H1 (cell line): Measurements from ENCODE around the gene DDT. TPM values are rescaled to one million over a fixed set of nuclear protein-coding genes. Genes with fewer than 3 reads are reported as not detected.
"Not testable (repeated sequence)": the region's sequence is repeated elsewhere in the genome, so short reads cannot be mapped to it uniquely, and the experiment has no call there.

ENCODE experiments used
- CTCF ChIA-PET: fragments of 300-600 bp; sonication (Branson Sonifier 250); formaldehyde crosslinking; loops from one replicate; lab custom pipeline; 2021; ENCODE audit not compliant: partially characterized antibody; lab: Charles Lee
- POLR2A ChIA-PET: fragments of 300-600 bp; sonication (Branson Sonifier 250); formaldehyde crosslinking; loops from one replicate; lab custom pipeline; 2021; ENCODE audit warnings: inconsistent platforms; ENCODE audit not compliant: partially characterized antibody; lab: Charles Lee
- DNase-seq, 2 experiments: peaks; one replicate each; pipeline versions ENCODE4 v3.0.0 to v3.0.0-alpha.2; 2010 to 2022; ENCODE audit warnings: low spot score in 2 of 2, low read depth in 1 of 2, mixed read lengths in 1 of 2
- FAIRE-seq: peaks from 2 replicates; lab custom pipeline; 2011; peaks lifted over from hg19 to GRCh38; lab: Jason Lieb, UNC
- H2AFZ ChIP-seq: 2 replicates; pipeline ENCODE4 v1.8.1; 2012; ENCODE audit warnings: low read length, inconsistent platforms
- H2AK5ac ChIP-seq: 2 replicates; pipeline ENCODE4 v1.6.1; 2013; ENCODE audit warnings: low read depth, low read length
- H2BK120ac ChIP-seq: replicated peaks from 2 replicates; pipeline ENCODE3; 2013; ENCODE audit warnings: low read depth, low read length, inconsistent platforms
- H2BK12ac ChIP-seq: 2 replicates; pipeline ENCODE4 v1.6.1; 2013; ENCODE audit warnings: low read depth, low read length
- H2BK15ac ChIP-seq: 2 replicates; pipeline ENCODE4 v1.6.1; 2013; ENCODE audit warnings: low read length
- H2BK20ac ChIP-seq: 2 replicates; pipeline ENCODE4 v1.6.1; 2013; ENCODE audit warnings: low read length
- H2BK5ac ChIP-seq: 2 replicates; pipeline ENCODE4 v1.6.1; 2013; ENCODE audit warnings: low read depth, low read length
- H3K14ac ChIP-seq: 2 replicates; pipeline ENCODE4 v1.6.1; 2013; ENCODE audit warnings: inconsistent platforms; ENCODE audit not compliant: insufficient read length
- H3K18ac ChIP-seq: 2 replicates; pipeline ENCODE4 v1.6.1; 2013; ENCODE audit warnings: low read length; ENCODE audit errors: extremely low read depth
- H3K23ac ChIP-seq: 2 replicates; pipeline ENCODE4 v1.6.1; 2013; ENCODE audit warnings: inconsistent platforms; ENCODE audit not compliant: insufficient read length
- H3K23me2 ChIP-seq: 2 replicates; pipeline ENCODE4 v1.6.1; 2013; ENCODE audit warnings: low read depth, low read length
- H3K27ac ChIP-seq: 2 replicates; pipeline ENCODE4 v1.6.1; 2011; ENCODE audit warnings: low read depth, low read length, inconsistent platforms
- H3K27me3 ChIP-seq, 4 experiments: replicated peaks in 1 of 4; 1 replicate in 1 of 4; 2 replicates in 3 of 4; pipeline versions ENCODE4 v1.6.1 to v1.8.1; 2011 to 2013; ENCODE audit warnings: low read length in 3 of 4, mild to moderate bottlenecking in 3 of 4, inconsistent platforms in 2 of 4, mixed read lengths in 2 of 4, moderate library complexity in 1 of 4; ENCODE audit not compliant: control insufficient read depth in 3 of 4, insufficient read depth in 3 of 4; ENCODE audit errors: extremely low read depth in 1 of 4
- H3K36me3 ChIP-seq, 4 experiments: 2 replicates each; pipeline versions ENCODE4 v1.6.1 to v1.8.1; 2011 to 2013; ENCODE audit warnings: mild to moderate bottlenecking in 4 of 4, low read length in 3 of 4, moderate library complexity in 2 of 4, control low read depth in 1 of 4, inconsistent platforms in 1 of 4; ENCODE audit not compliant: insufficient read depth in 4 of 4, control insufficient read depth in 2 of 4
- H3K4ac ChIP-seq: replicated peaks from 2 replicates; pipeline ENCODE3; 2013; ENCODE audit warnings: low read length, low read depth, mixed read lengths, inconsistent platforms; ENCODE audit not compliant: insufficient read length
- H3K4me1 ChIP-seq, 4 experiments: replicated peaks in 1 of 4; 1 replicate in 1 of 4; 2 replicates in 3 of 4; pipeline versions ENCODE4 v1.6.1 to v1.8.1; 2011 to 2013; ENCODE audit warnings: low read length in 3 of 4, inconsistent platforms in 2 of 4, mixed read lengths in 1 of 4; ENCODE audit not compliant: insufficient read depth in 4 of 4, control insufficient read depth in 3 of 4
- H3K4me2 ChIP-seq, 2 experiments: 2 replicates each; pipeline versions ENCODE4 v1.6.1 to v1.8.1; 2011 to 2013; ENCODE audit warnings: low read depth in 2 of 2, low read length in 2 of 2, control low read depth in 1 of 2, inconsistent platforms in 1 of 2, mild to moderate bottlenecking in 1 of 2; ENCODE audit not compliant: insufficient read depth in 1 of 2
- H3K4me3 ChIP-seq, 4 experiments: fragments of 200-600, 300-600 bp in 1 of 4; sonication (generic), shearing (Covaris generic), sonication (Bioruptor Twin) in 1 of 4; 2 replicates each; pipeline versions ENCODE4 v1.5.1 to v1.8.1; 2011 to 2016; ENCODE audit warnings: low read length in 4 of 4, low read depth in 3 of 4, control low read depth in 2 of 4, inconsistent platforms in 2 of 4, mild to moderate bottlenecking in 2 of 4, mixed read lengths in 1 of 4, moderate library complexity in 1 of 4; ENCODE audit not compliant: insufficient read depth in 2 of 4; ENCODE audit errors: extremely low read depth in 1 of 4
- H3K56ac ChIP-seq: replicated peaks from 2 replicates; pipeline ENCODE3; 2013; ENCODE audit warnings: low read depth, mild to moderate bottlenecking, mixed read lengths, low read length, inconsistent platforms; ENCODE audit not compliant: insufficient read length
- H3K79me1 ChIP-seq: 2 replicates; pipeline ENCODE4 v1.6.1; 2013; ENCODE audit warnings: low read depth, low read length, control low read depth
- H3K79me2 ChIP-seq, 2 experiments: 2 replicates each; pipeline versions ENCODE4 v1.6.1 to v1.8.1; 2012 to 2013; ENCODE audit warnings: low read length in 2 of 2, mild to moderate bottlenecking in 2 of 2, inconsistent platforms in 1 of 2; ENCODE audit not compliant: insufficient read depth in 2 of 2, control insufficient read depth in 1 of 2
- H3K9ac ChIP-seq, 4 experiments: replicated peaks in 1 of 4; 1 replicate in 1 of 4; 2 replicates in 3 of 4; pipeline versions ENCODE4 v1.6.1 to v1.8.1; 2011 to 2013; ENCODE audit warnings: low read depth in 3 of 4, low read length in 3 of 4, control low read depth in 2 of 4, mild to moderate bottlenecking in 2 of 4, moderate library complexity in 2 of 4, inconsistent platforms in 1 of 4; ENCODE audit errors: extremely low read depth in 1 of 4
- H3K9me3 ChIP-seq, 2 experiments: 2 replicates each; pipeline versions ENCODE4 v1.6.1 to v1.8.1; 2012 to 2013; ENCODE audit warnings: mild to moderate bottlenecking in 2 of 2, moderate library complexity in 2 of 2, control low read depth in 1 of 2, inconsistent platforms in 1 of 2, low read depth in 1 of 2, low read length in 1 of 2, mixed read lengths in 1 of 2; ENCODE audit not compliant: insufficient read depth in 2 of 2
- H4K20me1 ChIP-seq, 2 experiments: replicated peaks in 1 of 2; 2 replicates each; pipeline versions ENCODE3 to v1.8.1; 2011 to 2013; ENCODE audit warnings: inconsistent platforms in 2 of 2, low read length in 2 of 2, mild to moderate bottlenecking in 1 of 2; ENCODE audit not compliant: insufficient read depth in 2 of 2, control insufficient read depth in 1 of 2
- H4K5ac ChIP-seq: 2 replicates; pipeline ENCODE4 v1.6.1; 2013; ENCODE audit warnings: low read length, low read depth, mixed read lengths, inconsistent platforms; ENCODE audit not compliant: insufficient read length
- H4K8ac ChIP-seq: 2 replicates; pipeline ENCODE4 v1.8.0; 2013; ENCODE audit warnings: mild to moderate bottlenecking, moderate library complexity, low read length, inconsistent platforms; ENCODE audit not compliant: insufficient read depth; ENCODE audit errors: extremely low read depth
- H4K91ac ChIP-seq: replicated peaks from 2 replicates; pipeline ENCODE3; 2013; ENCODE audit warnings: low read length, mixed read lengths, inconsistent platforms; ENCODE audit not compliant: insufficient read length
- WGBS, 2 experiments: shearing (Covaris generic) in 1 of 2; methylation state at CpG; one replicate each; pipeline versions ENCODE4 v1.1.6 to v1.1.7; 2013 to 2015; ENCODE audit warnings: low lambda C conversion rate in 2 of 2, mixed read lengths in 2 of 2, inconsistent platforms in 1 of 2, low coverage in 1 of 2, missing lambda C conversion rate in 1 of 2; ENCODE audit not compliant: insufficient replicate concordance in 2 of 2, insufficient coverage in 1 of 2, insufficient read length in 1 of 2; ENCODE audit errors: extremely low coverage in 1 of 2, missing lambda C conversion rate in 1 of 2; 5-methylcytosine and 5-hydroxymethylcytosine counted together
- polyA plus RNA-seq, 7 experiments: library from polyadenylated mRNA; depleted of rRNA in 3 of 7; stranded (reverse) in 5 of 7; unstranded in 2 of 7; fragments of >200 nt in 5 of 7; fragments of 200-250 nt in 2 of 7; gene quantifications; 1 replicate in 5 of 7; 2 replicates in 1 of 7; 4 replicates in 1 of 7; pipeline versions ENCODE4 v1.2.1 to v1.2.3, GENCODE V29; 2011 to 2013; ENCODE audit warnings: missing spikeins in 2 of 7, mixed read lengths in 2 of 7
- total RNA-seq: library from RNA; stranded (reverse); fragmentation: NEBNext Ultra II Directional; extraction: Animal tissue kit (Norgen Biotek cat#: 25700); gene quantifications from 2 replicates; pipeline ENCODE4 v1.2.1, GENCODE V29; 2021

Gene DDT
- total and polyA plus RNA-seq, 2 of the 8 experiments (the other 6 are each of a cell fraction or from before 2014, with no cell fraction given): 106 to 341 TPM

DNA sequence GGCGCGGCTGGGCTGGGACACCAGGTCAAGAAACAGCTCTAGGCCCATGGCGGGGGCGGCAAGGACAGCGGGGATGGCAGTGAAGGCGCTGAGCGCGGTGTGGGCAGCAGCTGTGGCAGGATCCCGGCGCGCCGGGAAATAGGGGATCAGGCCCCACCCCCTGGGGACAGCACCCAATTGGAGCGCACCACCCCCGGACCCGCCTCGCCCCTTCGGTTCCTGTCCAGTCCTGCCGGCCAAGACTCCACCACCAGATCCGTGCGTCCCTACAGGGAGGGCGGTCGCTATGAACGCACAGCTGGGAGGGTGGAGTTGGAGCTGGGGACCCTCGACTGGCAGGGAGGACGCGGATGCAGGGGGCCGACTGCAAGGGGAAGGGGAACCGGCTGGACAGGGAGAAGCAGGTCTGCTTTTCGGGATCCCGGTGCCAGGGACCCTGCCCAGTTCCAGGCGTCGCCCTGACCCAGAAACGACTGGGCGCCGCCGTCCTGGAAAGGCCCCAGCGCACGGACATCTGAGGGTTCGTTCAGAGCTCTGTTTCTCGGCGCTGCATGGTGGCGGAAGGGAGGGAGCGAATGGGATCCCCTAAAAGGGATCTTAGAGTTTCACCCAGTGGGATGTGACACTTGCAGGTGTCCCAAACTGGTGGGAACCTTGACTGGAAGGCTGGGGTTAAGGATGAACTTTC, 13.0 kb downstream of the DDT start, which contains the start of gene GSTT2B:
GSTT2B (minus strand) TSS at position 112 of the 688 bp plus-strand sequence; CDS start at position 48, 64 bp downstream.
- H2BK15ac ChIP-seq, H3K9ac ChIP-seq, H4K8ac ChIP-seq, H3K79me1 ChIP-seq, H3K27me3 ChIP-seq, POLR2A ChIA-PET, H3K9me3 ChIP-seq, H4K91ac ChIP-seq, H3K4ac ChIP-seq, H3K4me1 ChIP-seq, H3K4me3 ChIP-seq, H3K14ac ChIP-seq, H3K56ac ChIP-seq, CTCF ChIA-PET, H4K20me1 ChIP-seq, H3K36me3 ChIP-seq, DNase-seq, H3K23ac ChIP-seq, H3K4me2 ChIP-seq, H3K18ac ChIP-seq, H3K27ac ChIP-seq, H2BK5ac ChIP-seq, H2BK120ac ChIP-seq, H2AFZ ChIP-seq, FAIRE-seq, H2BK12ac ChIP-seq, H3K79me2 ChIP-seq, H2AK5ac ChIP-seq, H2BK20ac ChIP-seq, H4K5ac ChIP-seq, H3K23me2 ChIP-seq: not testable (repeated sequence)
- WGBS, 2 experiments: no CpG with 5 or more reads among the region's 43 CpGs
